IPS-18a (cell line): ENCODE results near the gene C4orf51.
"Not testable (repeated sequence)": the region's sequence is repeated elsewhere in the genome, so short reads cannot be mapped to it uniquely, and the experiment has no call there.

Experiments
- H3K27ac ChIP-seq: one replicate; pipeline ENCODE4 v1.5.1; 2013; ENCODE audit warnings: low read length
- H3K27me3 ChIP-seq: one replicate; pipeline ENCODE4 v1.6.1; 2013; ENCODE audit warnings: mild to moderate bottlenecking, low read length; ENCODE audit not compliant: control insufficient read depth, insufficient read depth
- H3K36me3 ChIP-seq: one replicate; pipeline ENCODE4 v1.6.1; 2013; ENCODE audit warnings: low read depth, low read length; ENCODE audit not compliant: control insufficient read depth
- H3K4me1 ChIP-seq: one replicate; pipeline ENCODE4 v1.6.1; 2013; ENCODE audit warnings: low read depth, low read length; ENCODE audit not compliant: control insufficient read depth
- H3K4me3 ChIP-seq: one replicate; pipeline ENCODE4 v1.5.1; 2013; ENCODE audit warnings: low read length
- H3K9ac ChIP-seq: one replicate; pipeline ENCODE4 v1.6.1; 2013; ENCODE audit warnings: mild to moderate bottlenecking, low read length, moderate library complexity
- H3K9me3 ChIP-seq: one replicate; pipeline ENCODE4 v1.6.1; 2013; ENCODE audit warnings: low read depth, low read length; ENCODE audit not compliant: control insufficient read depth

C4orf51 gene

GRCh38 chr4:145679991-145680455 is at the start of gene C4orf51:
C4orf51 (plus strand) TSS chr4:145680146; CDS start chr4:145680204, 58 bp downstream.
- no peaks in the 10 kb centered on the region for H3K36me3 ChIP-seq
- no peak within 1 kb of the TSS for H3K4me3 ChIP-seq
- peaks cover 2% of the 10 kb centered on the region for H3K9me3 ChIP-seq
- no peaks in the 10 kb centered on the region for H3K27me3 ChIP-seq
- H3K27ac ChIP-seq, result no peak within 1 kb of the TSS
- H3K9ac ChIP-seq, result no peak within 1 kb of the TSS
- no peaks in the 10 kb centered on the region for H3K4me1 ChIP-seq

- Histone ChIP-seq H3K9me3 (no peaks in the 10 kb centered on the region), H3K4me3 (no peak overlapping the region), H3K4me1 (peaks cover 3% of the 10 kb centered on the region), H3K27me3 (no peaks in the 10 kb centered on the region), H3K27ac (no peak overlapping the region), H3K36me3 (no peaks in the 10 kb centered on the region), H3K9ac (no peak overlapping the region)
Observed at GRCh38 chr4:145635117-145635516, 44.8 kb upstream of the C4orf51 start.

GRCh38 chr4:145635630-145636029 is 44.3 kb upstream of the C4orf51 start:
- Histone ChIP-seq H3K36me3 (no peaks in the 10 kb centered on the region), H3K9me3 (no peaks in the 10 kb centered on the region), H3K9ac (no peak overlapping the region), H3K4me1 (peaks cover 3% of the 10 kb centered on the region), H3K27ac (no peak overlapping the region), H3K27me3 (no peaks in the 10 kb centered on the region), H3K4me3 (no peak overlapping the region)

DNA sequence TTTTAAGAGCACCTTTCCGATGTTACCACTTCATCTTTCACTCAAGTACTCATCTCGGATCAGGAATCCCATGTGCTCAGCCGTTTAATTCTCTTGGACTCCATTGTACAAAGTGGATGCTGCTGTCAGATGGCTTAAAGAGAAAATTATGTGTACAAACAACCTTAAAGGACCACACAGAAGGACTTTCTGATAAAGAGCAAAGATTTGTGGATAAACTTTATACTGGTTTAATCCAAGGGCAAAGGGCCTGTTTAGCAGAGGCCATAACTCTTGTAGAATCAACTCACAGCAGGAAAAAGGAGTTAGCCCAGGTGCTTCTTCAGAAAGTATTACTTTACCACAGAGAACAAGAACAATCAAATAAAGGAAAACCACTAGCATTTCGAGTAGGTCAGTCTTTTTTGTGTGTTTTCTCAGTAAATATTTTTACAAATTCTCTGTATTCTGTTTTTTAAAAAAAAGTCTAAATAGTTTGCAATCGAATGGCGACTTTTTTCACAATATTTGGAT is 40.7 kb upstream of the C4orf51 start:
- H3K4me3 ChIP-seq, result no peak overlapping the region
- H3K27me3 ChIP-seq, result no peaks in the 10 kb centered on the region
- H3K27ac ChIP-seq, result no peak overlapping the region
- H3K9ac ChIP-seq, result no peak overlapping the region
- H3K4me1 ChIP-seq, result peaks cover 3% of the 10 kb centered on the region
- H3K36me3 ChIP-seq, result no peaks in the 10 kb centered on the region
- H3K9me3 ChIP-seq, result no peaks in the 10 kb centered on the region

DNA sequence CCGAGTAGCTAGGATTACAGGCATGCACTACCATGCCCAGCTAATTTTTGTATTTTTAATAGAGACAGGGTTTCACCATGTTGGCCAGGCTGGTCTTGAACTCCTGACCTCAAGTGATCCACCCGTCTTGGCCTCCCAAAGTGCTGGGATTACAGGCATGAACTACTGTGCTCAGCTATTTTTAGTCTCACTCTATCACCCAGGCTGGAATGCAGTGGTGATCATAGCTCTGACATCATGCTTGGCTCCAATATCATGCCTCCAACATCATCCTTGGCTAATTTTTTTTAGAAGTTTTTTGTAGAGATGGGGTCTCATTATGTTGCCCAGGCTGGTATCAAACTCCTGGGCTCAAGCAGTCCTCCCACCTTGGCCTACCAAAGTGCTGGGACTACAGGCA is 39.7 kb upstream of the C4orf51 start:
- H3K9me3 ChIP-seq, H3K4me3 ChIP-seq, H3K36me3 ChIP-seq, H3K27me3 ChIP-seq, H3K4me1 ChIP-seq, H3K9ac ChIP-seq, H3K27ac ChIP-seq: not testable (repeated sequence)

GRCh38 chr4:145643295-145643694 is 36.7 kb upstream of the C4orf51 start:
- no peaks in the 10 kb centered on the region for H3K36me3 ChIP-seq
- no peak overlapping the region for H3K4me3 ChIP-seq
- H3K9ac ChIP-seq, result no peak overlapping the region
- no peaks in the 10 kb centered on the region for H3K4me1 ChIP-seq
- H3K27me3 ChIP-seq, result no peaks in the 10 kb centered on the region
- H3K27ac ChIP-seq, result no peak overlapping the region
- no peaks in the 10 kb centered on the region for H3K9me3 ChIP-seq

DNA sequence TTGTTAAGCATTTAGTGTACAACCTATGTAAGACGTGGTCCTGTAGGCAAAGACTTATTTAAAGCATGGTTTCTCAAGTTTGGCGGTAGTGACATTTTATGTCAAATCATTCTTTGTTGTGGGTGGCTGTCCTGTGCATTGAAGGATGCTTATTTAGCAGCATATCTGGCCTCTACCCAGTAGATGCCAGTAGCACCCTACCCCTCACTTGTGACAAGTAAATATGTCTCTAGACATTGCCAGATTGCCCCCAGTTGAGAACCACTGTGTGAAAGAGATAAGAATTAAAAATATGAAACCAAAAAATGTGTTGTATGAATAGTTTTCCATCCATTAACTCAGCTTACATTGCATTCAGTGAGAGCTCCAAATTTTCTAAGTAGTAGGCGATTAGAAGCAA is 35.2 kb upstream of the C4orf51 start:
- Histone ChIP-seq H3K9me3 (no peaks in the 10 kb centered on the region), H3K27me3 (no peaks in the 10 kb centered on the region), H3K4me1 (no peaks in the 10 kb centered on the region), H3K27ac (no peak overlapping the region), H3K36me3 (no peaks in the 10 kb centered on the region), H3K4me3 (no peak overlapping the region), H3K9ac (no peak overlapping the region)

DNA sequence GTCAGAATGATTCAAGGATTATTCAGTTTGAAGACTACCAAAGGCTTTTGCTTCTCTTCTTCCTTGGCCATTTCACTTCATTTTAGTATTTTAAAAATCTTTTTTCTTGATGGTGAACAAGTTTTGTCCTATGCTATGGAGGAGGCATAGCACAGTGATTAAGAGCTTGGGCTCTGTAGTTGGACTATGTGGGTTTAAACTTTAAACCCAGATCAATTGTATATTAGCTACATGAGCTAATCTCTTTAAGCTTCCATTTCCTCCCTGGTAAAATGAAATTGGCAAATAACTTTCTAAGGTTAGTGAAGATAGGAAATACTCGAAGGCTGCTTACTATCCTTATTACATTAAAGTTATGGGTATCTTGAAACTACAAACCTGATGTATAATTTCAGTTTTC is 23.8 kb upstream of the C4orf51 start:
- H3K9me3 ChIP-seq, result no peaks in the 10 kb centered on the region

GRCh38 chr4:145660064-145660463 is 19.9 kb upstream of the C4orf51 start:
- Histone ChIP-seq H3K9ac (no peak overlapping the region), H3K36me3 (no peaks in the 10 kb centered on the region), H3K4me3 (no peak overlapping the region), H3K4me1 (no peaks in the 10 kb centered on the region), H3K27ac (no peak overlapping the region), H3K9me3 (no peaks in the 10 kb centered on the region), H3K27me3 (no peaks in the 10 kb centered on the region)

More for the DNA sequence above, 23.8 kb upstream of the C4orf51 start:
- Histone ChIP-seq H3K27me3 (no peaks in the 10 kb centered on the region), H3K27ac (no peak overlapping the region), H3K4me1 (no peaks in the 10 kb centered on the region), H3K36me3 (no peaks in the 10 kb centered on the region), H3K4me3 (no peak overlapping the region), H3K9ac (no peak overlapping the region)

GRCh38 chr4:145663194-145663593 is 16.8 kb upstream of the C4orf51 start:
- H3K4me3 ChIP-seq, result no peak overlapping the region
- H3K27me3 ChIP-seq, result no peaks in the 10 kb centered on the region
- no peak overlapping the region for H3K27ac ChIP-seq
- no peaks in the 10 kb centered on the region for H3K9me3 ChIP-seq
- no peaks in the 10 kb centered on the region for H3K4me1 ChIP-seq
- H3K9ac ChIP-seq, result no peak overlapping the region
- H3K36me3 ChIP-seq, result no peaks in the 10 kb centered on the region

DNA sequence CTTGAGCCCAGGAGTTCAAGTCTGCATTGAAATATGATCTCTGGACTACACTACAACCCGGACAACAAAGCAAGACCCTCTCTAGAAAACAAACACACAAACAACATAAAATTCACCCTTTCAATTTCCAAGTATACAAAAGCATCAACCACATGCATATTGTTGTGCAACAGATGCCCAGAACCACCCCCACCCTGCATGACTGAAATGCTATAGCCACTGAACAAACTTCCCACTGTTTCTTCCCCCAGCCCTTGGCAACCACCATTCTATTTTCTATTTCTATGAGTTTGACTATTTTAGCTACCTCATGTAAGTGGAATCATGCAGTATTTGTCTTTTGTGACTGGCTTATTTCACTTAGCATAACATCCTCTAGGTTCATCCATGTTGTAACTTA is 14.2 kb upstream of the C4orf51 start:
- H3K36me3 ChIP-seq, result no peaks in the 10 kb centered on the region
- H3K27ac ChIP-seq, result no peak overlapping the region
- no peak overlapping the region for H3K4me3 ChIP-seq

GRCh38 chr4:145670422-145670821 is 9.5 kb upstream of the C4orf51 start:
- Histone ChIP-seq H3K4me3 (no peak overlapping the region), H3K36me3 (no peaks in the 10 kb centered on the region), H3K9me3 (no peaks in the 10 kb centered on the region), H3K27me3 (no peaks in the 10 kb centered on the region), H3K27ac (no peak overlapping the region), H3K9ac (no peak overlapping the region), H3K4me1 (no peaks in the 10 kb centered on the region)

More for the DNA sequence above, 14.2 kb upstream of the C4orf51 start:
- Histone ChIP-seq H3K27me3 (no peaks in the 10 kb centered on the region), H3K9me3 (no peaks in the 10 kb centered on the region), H3K4me1 (no peaks in the 10 kb centered on the region), H3K9ac (no peak overlapping the region)
